Panc1 (cell line): ENCODE measurements around the gene SRSF7.

Experiments
- SIN3A ChIP-seq: IDR thresholded peaks from 2 replicates; pipeline ENCODE4 v1.6.1; 2012; ENCODE audit warnings: low read depth, mild to moderate bottlenecking, low read length, moderate library complexity, borderline replicate concordance; ENCODE audit not compliant: insufficient read depth
- TF ChIP-seq, protein P1 (sequence below): fragments of 450-650 bp; IDR thresholded peaks from 2 replicates; pipeline ENCODE4 v1.5.1; 2017; ENCODE audit warnings: mild to moderate bottlenecking
- TF ChIP-seq, protein P2 (sequence below), 2 experiments: IDR thresholded peaks; 2 replicates each; pipeline ENCODE4 v1.6.1; 2011 to 2012; ENCODE audit warnings: low read depth in 2 of 2, control low read depth in 1 of 2, low read length in 1 of 2, mild to moderate bottlenecking in 1 of 2, moderate library complexity in 1 of 2; ENCODE audit not compliant: insufficient read depth in 1 of 2

DNA sequence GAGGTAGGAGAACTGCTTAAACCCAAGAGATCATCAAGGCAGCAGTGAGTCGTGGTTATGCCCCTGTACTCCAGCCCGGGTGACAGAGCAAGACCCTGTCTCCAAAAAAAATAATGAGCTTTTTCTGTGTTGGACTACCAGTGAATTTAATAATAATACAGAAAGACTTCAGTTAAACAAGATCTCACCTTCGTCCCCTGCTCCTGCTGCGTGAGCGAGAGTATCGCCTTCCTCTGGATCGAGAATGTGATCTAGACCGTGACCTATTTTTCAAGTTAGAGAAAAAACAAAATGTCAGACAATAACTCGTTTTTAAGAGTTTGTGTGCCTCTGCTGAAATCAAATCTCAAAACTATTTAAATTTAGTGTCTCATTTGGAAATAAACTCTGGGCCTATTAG is 2.8 kb downstream of the SRSF7 start:
- TF ChIP-seq, protein P1, sequence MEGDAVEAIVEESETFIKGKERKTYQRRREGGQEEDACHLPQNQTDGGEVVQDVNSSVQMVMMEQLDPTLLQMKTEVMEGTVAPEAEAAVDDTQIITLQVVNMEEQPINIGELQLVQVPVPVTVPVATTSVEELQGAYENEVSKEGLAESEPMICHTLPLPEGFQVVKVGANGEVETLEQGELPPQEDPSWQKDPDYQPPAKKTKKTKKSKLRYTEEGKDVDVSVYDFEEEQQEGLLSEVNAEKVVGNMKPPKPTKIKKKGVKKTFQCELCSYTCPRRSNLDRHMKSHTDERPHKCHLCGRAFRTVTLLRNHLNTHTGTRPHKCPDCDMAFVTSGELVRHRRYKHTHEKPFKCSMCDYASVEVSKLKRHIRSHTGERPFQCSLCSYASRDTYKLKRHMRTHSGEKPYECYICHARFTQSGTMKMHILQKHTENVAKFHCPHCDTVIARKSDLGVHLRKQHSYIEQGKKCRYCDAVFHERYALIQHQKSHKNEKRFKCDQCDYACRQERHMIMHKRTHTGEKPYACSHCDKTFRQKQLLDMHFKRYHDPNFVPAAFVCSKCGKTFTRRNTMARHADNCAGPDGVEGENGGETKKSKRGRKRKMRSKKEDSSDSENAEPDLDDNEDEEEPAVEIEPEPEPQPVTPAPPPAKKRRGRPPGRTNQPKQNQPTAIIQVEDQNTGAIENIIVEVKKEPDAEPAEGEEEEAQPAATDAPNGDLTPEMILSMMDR, result no peak
- TF ChIP-seq, protein P2, sequence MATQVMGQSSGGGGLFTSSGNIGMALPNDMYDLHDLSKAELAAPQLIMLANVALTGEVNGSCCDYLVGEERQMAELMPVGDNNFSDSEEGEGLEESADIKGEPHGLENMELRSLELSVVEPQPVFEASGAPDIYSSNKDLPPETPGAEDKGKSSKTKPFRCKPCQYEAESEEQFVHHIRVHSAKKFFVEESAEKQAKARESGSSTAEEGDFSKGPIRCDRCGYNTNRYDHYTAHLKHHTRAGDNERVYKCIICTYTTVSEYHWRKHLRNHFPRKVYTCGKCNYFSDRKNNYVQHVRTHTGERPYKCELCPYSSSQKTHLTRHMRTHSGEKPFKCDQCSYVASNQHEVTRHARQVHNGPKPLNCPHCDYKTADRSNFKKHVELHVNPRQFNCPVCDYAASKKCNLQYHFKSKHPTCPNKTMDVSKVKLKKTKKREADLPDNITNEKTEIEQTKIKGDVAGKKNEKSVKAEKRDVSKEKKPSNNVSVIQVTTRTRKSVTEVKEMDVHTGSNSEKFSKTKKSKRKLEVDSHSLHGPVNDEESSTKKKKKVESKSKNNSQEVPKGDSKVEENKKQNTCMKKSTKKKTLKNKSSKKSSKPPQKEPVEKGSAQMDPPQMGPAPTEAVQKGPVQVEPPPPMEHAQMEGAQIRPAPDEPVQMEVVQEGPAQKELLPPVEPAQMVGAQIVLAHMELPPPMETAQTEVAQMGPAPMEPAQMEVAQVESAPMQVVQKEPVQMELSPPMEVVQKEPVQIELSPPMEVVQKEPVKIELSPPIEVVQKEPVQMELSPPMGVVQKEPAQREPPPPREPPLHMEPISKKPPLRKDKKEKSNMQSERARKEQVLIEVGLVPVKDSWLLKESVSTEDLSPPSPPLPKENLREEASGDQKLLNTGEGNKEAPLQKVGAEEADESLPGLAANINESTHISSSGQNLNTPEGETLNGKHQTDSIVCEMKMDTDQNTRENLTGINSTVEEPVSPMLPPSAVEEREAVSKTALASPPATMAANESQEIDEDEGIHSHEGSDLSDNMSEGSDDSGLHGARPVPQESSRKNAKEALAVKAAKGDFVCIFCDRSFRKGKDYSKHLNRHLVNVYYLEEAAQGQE (IDR thresholded peaks at IDR 0.05; ENCODE audit: insufficient read depth in 1 of 2, low read depth in 2 of 2, low read length in 1 of 2), result no peak
- TF ChIP-seq SIN3A, result no peak
